ENCODE measurements around the gene TREH.

DNA sequence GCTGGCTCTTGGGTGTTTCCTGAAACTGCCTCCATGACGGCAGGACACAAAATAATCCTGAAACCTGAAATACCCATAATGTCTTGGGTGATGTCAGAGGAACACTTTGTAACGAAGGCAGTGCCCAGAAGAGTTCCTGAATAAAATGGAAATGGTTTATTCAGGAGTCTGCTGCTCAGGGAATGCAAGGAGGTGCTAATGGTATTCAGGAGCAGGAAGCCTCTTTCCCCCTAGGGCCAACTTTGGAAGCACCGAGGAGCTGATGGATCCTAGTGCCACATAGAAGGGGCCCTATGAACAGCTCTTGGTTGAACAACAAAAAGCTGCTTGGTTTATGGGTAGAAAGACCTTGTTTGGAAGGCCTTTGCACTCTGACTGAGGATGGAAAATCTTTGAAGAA is 15.5 kb downstream of the TREH start:
- TF ChIP-seq CTCF (conservative IDR thresholded peaks at IDR 0.05; ENCODE audit: low read length): no peak
- TF ChIP-seq EZH2phosphoT487 (IDR thresholded peaks at IDR 0.05; ENCODE audit: borderline replicate concordance, low read depth, low read length): no peak
